ENCODE results near the gene PBOV1. TPM values are rescaled to one million over a fixed set of nuclear protein-coding genes. Genes with fewer than 3 reads are reported as not detected.

The PBOV1 gene
- total RNA-seq, 1 experiment from 2014 or later: not detected

DNA sequence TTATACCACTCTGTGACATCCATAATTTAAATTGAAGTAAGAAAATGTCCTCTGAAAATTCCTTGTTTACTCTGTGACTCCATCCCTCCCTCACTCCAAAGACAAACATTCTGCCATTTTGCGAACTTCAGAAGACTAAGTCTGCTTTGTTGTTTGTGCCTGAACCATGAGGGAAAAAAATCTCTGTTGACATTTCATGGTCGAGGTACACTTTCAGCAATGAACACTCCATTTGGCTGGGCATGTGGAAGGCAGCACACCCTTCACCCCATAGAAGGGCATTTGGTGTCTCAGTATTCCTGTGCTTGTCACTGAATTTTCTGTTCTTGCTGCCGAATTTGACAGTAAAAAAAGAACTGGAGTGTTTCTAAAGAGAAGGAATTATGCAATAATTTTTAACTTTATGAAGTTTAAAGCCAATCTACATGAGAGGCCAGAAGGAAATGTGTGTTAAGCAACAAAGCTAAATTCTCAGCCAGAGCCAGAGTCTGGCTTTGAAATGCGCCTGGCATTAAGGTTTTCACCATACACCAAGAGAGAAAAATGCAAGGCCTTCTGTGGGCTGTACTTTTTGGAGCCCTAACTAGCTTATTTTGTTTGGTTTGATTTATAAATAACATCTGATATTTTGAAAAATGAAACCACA lies 4.7 kb upstream of the PBOV1 start:
- BruUV-seq (replicated peaks): no TSS peak
- no peak overlapping the region for H3K4me3 ChIP-seq (replicated peaks in 1 of 2; ENCODE audit: low read depth in 1 of 2, low read length in 2 of 2)
- CTCF ChIA-PET: no interaction called here

More for the DNA sequence above, 4.7 kb upstream of the PBOV1 start:
- ChIA-PET RAD21 (ENCODE audit: low non-redundant PET in 1 of 2, low total read pairs in 2 of 2, uncharacterized antibody in 2 of 2, unreplicated experiment in 2 of 2) (no interaction called here), POLR2A (no interaction called here)
- no peak for TF ChIP-seq SP1 (IDR thresholded peaks at IDR 0.05; ENCODE audit: low read depth)
- no peak for TF ChIP-seq MAX (IDR thresholded peaks at IDR 0.05)
- TF ChIP-seq, protein P1, sequence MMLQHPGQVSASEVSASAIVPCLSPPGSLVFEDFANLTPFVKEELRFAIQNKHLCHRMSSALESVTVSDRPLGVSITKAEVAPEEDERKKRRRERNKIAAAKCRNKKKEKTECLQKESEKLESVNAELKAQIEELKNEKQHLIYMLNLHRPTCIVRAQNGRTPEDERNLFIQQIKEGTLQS (IDR thresholded peaks at IDR 0.05): no peak
- no peak for TF ChIP-seq POLR2AphosphoS5 (IDR thresholded peaks at IDR 0.05; ENCODE audit: low read depth, low read length)
- no peak for TF ChIP-seq SRF (IDR thresholded peaks at IDR 0.05; ENCODE audit: low read depth)
- TF ChIP-seq CBX3 (IDR thresholded peaks at IDR 0.05; ENCODE audit: low read depth): no peak
- TF ChIP-seq TCF7L2 (IDR thresholded peaks at IDR 0.05; ENCODE audit: borderline replicate concordance, extremely low read depth, insufficient read depth, insufficient read length): no peak
- TF ChIP-seq ZBTB33 (IDR thresholded peaks at IDR 0.05; ENCODE audit: extremely low read depth, insufficient replicate concordance, low read length): no peak
- TF ChIP-seq YY1 (IDR thresholded peaks at IDR 0.05; ENCODE audit: extremely low read depth, insufficient replicate concordance, low read depth, low read length): no peak
- TF ChIP-seq REST (IDR thresholded peaks at IDR 0.05; ENCODE audit: low read depth): no peak
- Histone ChIP-seq H3K4me1 (ENCODE audit: control insufficient read depth in 1 of 2, insufficient read depth in 2 of 2, low read length in 2 of 2) (no peaks in the 10 kb centered on the region), H3K27ac (ENCODE audit: low read depth, low read length) (no peak overlapping the region), H4K20me1 (ENCODE audit: insufficient read depth) (no peaks in the 10 kb centered on the region), H3K27me3 (ENCODE audit: insufficient read depth, low read length) (no peaks in the 10 kb centered on the region), H3K36me3 (ENCODE audit: control insufficient read depth in 1 of 2, insufficient read depth in 2 of 2, low read length in 2 of 2) (no peaks in the 10 kb centered on the region), H3K79me2 (ENCODE audit: insufficient read depth, low read length) (no peaks in the 10 kb centered on the region), H3K9me3 (ENCODE audit: control insufficient read depth in 1 of 2, insufficient read depth in 1 of 2, low read depth in 1 of 2, low read length in 2 of 2) (no peaks in the 10 kb centered on the region), H3K9me2 (ENCODE audit: insufficient read depth) (no peaks in the 10 kb centered on the region), H3K4me2 (ENCODE audit: low read length) (no peak overlapping the region), H2AFZ (ENCODE audit: low read depth, low read length, poor library complexity, severe bottlenecking) (no peak overlapping the region), H3K9ac (ENCODE audit: low read length) (no peak overlapping the region)
- no peak for DNase-seq (ENCODE audit: low read depth, low spot score)
- intact Hi-C loops (cut with micrococcal nuclease): no loop called here
- no peak for ATAC-seq
